H1 (cell line): ENCODE measurements around the gene MACROD2. TPM values are rescaled to one million over a fixed set of nuclear protein-coding genes. Genes with fewer than 3 reads are reported as not detected.

Source experiments
- CHD2 ChIP-seq: IDR thresholded peaks from 2 replicates; pipeline ENCODE4 v1.6.1; 2012; ENCODE audit warnings: low read length, improper control_type of control experiment
- polyA plus RNA-seq, 7 experiments: library from polyadenylated mRNA; depleted of rRNA in 3 of 7; stranded (reverse) in 5 of 7; unstranded in 2 of 7; fragments of >200 nt in 5 of 7; fragments of 200-250 nt in 2 of 7; gene quantifications; 1 replicate in 5 of 7; 2 replicates in 1 of 7; 4 replicates in 1 of 7; pipeline versions ENCODE4 v1.2.1 to v1.2.3, GENCODE V29; 2011 to 2013; ENCODE audit warnings: missing spikeins in 2 of 7, mixed read lengths in 2 of 7
- total RNA-seq: library from RNA; stranded (reverse); fragmentation: NEBNext Ultra II Directional; extraction: Animal tissue kit (Norgen Biotek cat#: 25700); gene quantifications from 2 replicates; pipeline ENCODE4 v1.2.1, GENCODE V29; 2021

Gene MACROD2
- total and polyA plus RNA-seq, 2 of the 8 experiments (the other 6 are each of a cell fraction or from before 2014, with no cell fraction given): 0.70 to 3.9 TPM

GRCh38 chr20:15166744-15167143, 1171.4 kb downstream of the MACROD2 start (continued):
- TF ChIP-seq CHD2: no peak
